Measurements from ENCODE around the gene SUCLG1. TPM values are rescaled to one million over a fixed set of nuclear protein-coding genes. Genes with fewer than 3 reads are reported as not detected.

The SUCLG1 gene
- total RNA-seq, 1 experiment from 2014 or later: 59.8 TPM

DNA sequence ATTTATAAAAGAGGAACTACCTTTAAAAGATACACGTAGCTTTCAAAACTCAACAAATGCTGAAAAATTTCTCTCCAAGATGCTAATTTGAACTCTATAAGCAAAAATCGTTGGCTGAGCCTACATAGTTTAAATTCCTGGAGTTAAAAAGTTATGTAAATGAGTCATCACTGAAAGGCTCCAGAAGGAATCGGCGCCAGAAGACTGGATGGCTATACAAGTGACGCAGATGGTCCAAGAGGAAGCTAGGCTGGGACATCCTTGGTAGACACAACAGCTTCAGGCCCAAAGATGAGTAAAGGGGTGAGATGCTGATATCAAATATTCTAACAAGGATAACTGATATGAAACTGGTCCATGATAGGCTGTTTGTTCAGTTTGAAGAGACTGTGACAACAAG, 34.4 kb upstream of the SUCLG1 start:
- ChIA-PET CTCF (no interaction called here), POLR2A (no interaction called here)
- ATAC-seq: no peak
- H3K4me1 ChIP-seq (ENCODE audit: control insufficient read depth, insufficient read depth, low read length): no peaks in the 10 kb centered on the region
- intact Hi-C loops (cut with micrococcal nuclease; ENCODE audit: unreplicated experiment) (no loop called here), in situ Hi-C loops (cut with HindIII; ENCODE audit: low pct_unique_long_range_greater_than_20kb, low sequenced_read_pairs) (no loop called here)
- BruUV-seq (replicated peaks): no TSS peak
- no peak overlapping the region for H3K4me3 ChIP-seq (ENCODE audit: low read depth in 2 of 2, low read length in 2 of 2)
- no peak overlapping the region for H3K27ac ChIP-seq (ENCODE audit: low read length)
- no peak for TF ChIP-seq SIN3A (IDR thresholded peaks at IDR 0.05; ENCODE audit: borderline replicate concordance, insufficient read depth, low read depth, low read length)
- TF ChIP-seq TCF7L2 (IDR thresholded peaks at IDR 0.05; ENCODE audit: low read depth, low read length): no peak
- no peak for TF ChIP-seq REST (IDR thresholded peaks at IDR 0.05; ENCODE audit: insufficient read depth in 1 of 2, low read depth in 2 of 2, low read length in 1 of 2)
- no peak for TF ChIP-seq POLR2AphosphoS5 (IDR thresholded peaks at IDR 0.05; ENCODE audit: low read depth, low read length)
- TF ChIP-seq, protein P1, sequence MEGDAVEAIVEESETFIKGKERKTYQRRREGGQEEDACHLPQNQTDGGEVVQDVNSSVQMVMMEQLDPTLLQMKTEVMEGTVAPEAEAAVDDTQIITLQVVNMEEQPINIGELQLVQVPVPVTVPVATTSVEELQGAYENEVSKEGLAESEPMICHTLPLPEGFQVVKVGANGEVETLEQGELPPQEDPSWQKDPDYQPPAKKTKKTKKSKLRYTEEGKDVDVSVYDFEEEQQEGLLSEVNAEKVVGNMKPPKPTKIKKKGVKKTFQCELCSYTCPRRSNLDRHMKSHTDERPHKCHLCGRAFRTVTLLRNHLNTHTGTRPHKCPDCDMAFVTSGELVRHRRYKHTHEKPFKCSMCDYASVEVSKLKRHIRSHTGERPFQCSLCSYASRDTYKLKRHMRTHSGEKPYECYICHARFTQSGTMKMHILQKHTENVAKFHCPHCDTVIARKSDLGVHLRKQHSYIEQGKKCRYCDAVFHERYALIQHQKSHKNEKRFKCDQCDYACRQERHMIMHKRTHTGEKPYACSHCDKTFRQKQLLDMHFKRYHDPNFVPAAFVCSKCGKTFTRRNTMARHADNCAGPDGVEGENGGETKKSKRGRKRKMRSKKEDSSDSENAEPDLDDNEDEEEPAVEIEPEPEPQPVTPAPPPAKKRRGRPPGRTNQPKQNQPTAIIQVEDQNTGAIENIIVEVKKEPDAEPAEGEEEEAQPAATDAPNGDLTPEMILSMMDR (IDR thresholded peaks at IDR 0.05): no peak
- H3K9me3 ChIP-seq (ENCODE audit: control insufficient read depth, insufficient read depth, low read depth, low read length): no peaks in the 10 kb centered on the region
- no peak for DNase-seq (ENCODE audit: low read depth, low spot score)
- no peaks in the 10 kb centered on the region for H3K36me3 ChIP-seq (ENCODE audit: control insufficient read depth, insufficient read depth, low read length)
- H3K27me3 ChIP-seq (ENCODE audit: control insufficient read depth, insufficient read depth, low read length): no peaks in the 10 kb centered on the region; the same call in 1 of the 2 replicates

GRCh38 chr2:84492571-84492970, 33.5 kb upstream of the SUCLG1 start:
- DNase-seq (ENCODE audit: low read depth, low spot score) (no peak), ATAC-seq (no peak)
- Histone ChIP-seq H3K4me1 (ENCODE audit: control insufficient read depth, insufficient read depth, low read length) (no peaks in the 10 kb centered on the region), H3K27me3 (ENCODE audit: control insufficient read depth, insufficient read depth, low read length) (no peaks in the 10 kb centered on the region; the same call in 1 of the 2 replicates), H3K36me3 (ENCODE audit: control insufficient read depth, insufficient read depth, low read length) (no peaks in the 10 kb centered on the region), H3K4me3 (ENCODE audit: low read depth in 2 of 2, low read length in 2 of 2) (no peak overlapping the region), H3K9me3 (ENCODE audit: control insufficient read depth, insufficient read depth, low read depth, low read length) (no peaks in the 10 kb centered on the region), H3K27ac (ENCODE audit: low read length) (no peak overlapping the region)
- BruUV-seq (replicated peaks): no TSS peak
- intact Hi-C loops (cut with micrococcal nuclease; ENCODE audit: unreplicated experiment): no loop called here
- no peak for TF ChIP-seq POLR2AphosphoS5 (IDR thresholded peaks at IDR 0.05; ENCODE audit: low read depth, low read length)
- TF ChIP-seq, protein P1 (IDR thresholded peaks at IDR 0.05): peak; percentile 25; the same call in 1 of the 2 replicates
- POLR2A ChIA-PET: no interaction called here
- CTCF ChIA-PET: no interaction called here
- in situ Hi-C loops (cut with HindIII; ENCODE audit: low pct_unique_long_range_greater_than_20kb, low sequenced_read_pairs): no loop called here
